Stimulated activated CD4-positive, alpha-beta T cell treated with anti-CD3 and anti-CD28 coated beads, Interleukin-12 subunit alpha, Interleukin-12 subunit beta, amount 100 ng/mL, for 4 hours (primary cell): ENCODE data around the gene MTMR6.

ENCODE experiments used
- DNase-seq: peaks from one replicate; pipeline ENCODE4 v3.0.0-alpha.2; 2020

The MTMR6 gene

GRCh38 chr13:25214491-25215252 is 72.6 kb downstream of the MTMR6 start:
- no peak for DNase-seq

- DNase-seq = no peak
Measured at GRCh38 chr13:25213715-25214114, 73.6 kb downstream of the MTMR6 start.

GRCh38 chr13:25210842-25211569 is 76.3 kb downstream of the MTMR6 start:
- no peak for DNase-seq

GRCh38 chr13:25207291-25207810 is 79.9 kb downstream of the MTMR6 start:
- DNase-seq = no peak

- DNase-seq = no peak
Measured at GRCh38 chr13:25204863-25205262, 82.4 kb downstream of the MTMR6 start.

- no peak for DNase-seq
Measured at GRCh38 chr13:25203127-25203740, 84.1 kb downstream of the MTMR6 start.

- DNase-seq = no peak
Measured at GRCh38 chr13:25200783-25201182, 86.5 kb downstream of the MTMR6 start.

- no peak for DNase-seq
Measured at GRCh38 chr13:25198647-25199046, 88.6 kb downstream of the MTMR6 start.

GRCh38 chr13:25196971-25197370 is 90.3 kb downstream of the MTMR6 start:
- DNase-seq = no peak
